Gastrocnemius medialis (tissue), 4 donors: Measurements from ENCODE around the gene DEFB125.
A peak's percentile ranks its signal among the peaks of the same experiment; 100 is the strongest.

Experiments
- POLR2A ChIP-seq, 2 donors: fragments of 450-650 bp; IDR thresholded peaks; one replicate each; pipeline ENCODE4 v1.6.1; 2017; ENCODE audit warnings: antibody characterized with exemption in 2 of 2, mild to moderate bottlenecking in 2 of 2, moderate library complexity in 2 of 2
- TF ChIP-seq, protein P1 (sequence below), 5 experiments: fragments of 450-650 bp in 3 of 5; fragments of 200-600 bp in 2 of 5; sonication (generic) in 2 of 5; IDR thresholded peaks in 4 of 5; conservative IDR thresholded peaks in 1 of 5; 1 replicate in 4 of 5; 2 replicates in 1 of 5; pipeline ENCODE4 v1.5.1; 2016 to 2019; ENCODE audit warnings: antibody characterized with exemption in 5 of 5, mild to moderate bottlenecking in 3 of 5, moderate library complexity in 3 of 5

DNA sequence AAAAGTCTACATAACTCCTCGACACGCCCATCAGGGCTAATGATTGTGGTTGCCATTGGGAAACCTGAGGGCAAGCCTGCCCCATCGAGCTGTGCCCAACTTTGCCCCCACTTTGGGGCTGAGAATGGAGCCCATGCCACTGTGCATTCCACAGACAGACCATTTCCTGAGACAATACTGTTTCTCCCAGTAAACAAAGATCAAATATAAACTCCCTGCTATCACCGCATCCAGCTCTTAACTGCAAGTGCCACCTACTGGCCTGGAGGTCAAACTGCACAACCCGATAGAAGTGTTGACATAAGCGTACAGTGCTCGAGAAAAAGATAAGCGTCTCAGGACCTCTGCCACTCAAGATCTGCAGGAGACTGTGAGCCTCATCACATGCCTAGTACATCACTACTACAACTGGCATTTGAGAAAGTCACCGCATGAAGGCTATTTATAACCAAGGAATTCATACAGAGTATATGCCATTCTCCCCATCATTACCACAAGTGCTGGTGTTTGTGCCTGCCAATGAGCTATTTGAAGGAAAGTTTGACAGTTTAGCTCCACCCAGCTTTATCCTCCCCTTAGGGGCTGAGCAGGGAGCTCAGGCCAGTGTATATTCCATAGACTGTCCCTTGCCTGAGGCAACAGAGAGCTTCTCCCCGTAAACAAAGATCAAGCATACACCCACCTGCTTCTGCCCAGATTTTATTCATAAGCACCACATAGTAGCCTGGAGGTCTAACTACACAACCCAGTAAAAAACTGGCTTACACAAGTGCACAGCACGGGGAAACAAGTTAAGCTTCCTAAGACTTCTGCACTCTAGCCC is 50.4 kb downstream of the DEFB125 start:
- TF ChIP-seq, protein P1, sequence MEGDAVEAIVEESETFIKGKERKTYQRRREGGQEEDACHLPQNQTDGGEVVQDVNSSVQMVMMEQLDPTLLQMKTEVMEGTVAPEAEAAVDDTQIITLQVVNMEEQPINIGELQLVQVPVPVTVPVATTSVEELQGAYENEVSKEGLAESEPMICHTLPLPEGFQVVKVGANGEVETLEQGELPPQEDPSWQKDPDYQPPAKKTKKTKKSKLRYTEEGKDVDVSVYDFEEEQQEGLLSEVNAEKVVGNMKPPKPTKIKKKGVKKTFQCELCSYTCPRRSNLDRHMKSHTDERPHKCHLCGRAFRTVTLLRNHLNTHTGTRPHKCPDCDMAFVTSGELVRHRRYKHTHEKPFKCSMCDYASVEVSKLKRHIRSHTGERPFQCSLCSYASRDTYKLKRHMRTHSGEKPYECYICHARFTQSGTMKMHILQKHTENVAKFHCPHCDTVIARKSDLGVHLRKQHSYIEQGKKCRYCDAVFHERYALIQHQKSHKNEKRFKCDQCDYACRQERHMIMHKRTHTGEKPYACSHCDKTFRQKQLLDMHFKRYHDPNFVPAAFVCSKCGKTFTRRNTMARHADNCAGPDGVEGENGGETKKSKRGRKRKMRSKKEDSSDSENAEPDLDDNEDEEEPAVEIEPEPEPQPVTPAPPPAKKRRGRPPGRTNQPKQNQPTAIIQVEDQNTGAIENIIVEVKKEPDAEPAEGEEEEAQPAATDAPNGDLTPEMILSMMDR (IDR thresholded peaks at IDR 0.05 in 4 of 5, conservative IDR thresholded peaks at IDR 0.05 in 1 of 5): peak in 1 of 5 experiments; percentile 14
- no peak for TF ChIP-seq POLR2A (IDR thresholded peaks at IDR 0.05)
